H9 (cell line): ENCODE measurements around the gene RIPOR1. TPM values are rescaled to one million over a fixed set of nuclear protein-coding genes. Genes with fewer than 3 reads are reported as not detected.

Source experiments
- DNase-seq: peaks from one replicate; pipeline ENCODE4 v3.0.0-alpha.2; 2017
- H2AFZ ChIP-seq: one replicate; pipeline ENCODE4 v1.6.1; 2013; ENCODE audit warnings: mild to moderate bottlenecking, low read length, control low read depth, moderate library complexity
- H2AK5ac ChIP-seq: 2 replicates; pipeline ENCODE4 v1.6.1; 2013; ENCODE audit warnings: low read length, control low read depth, mixed read lengths; ENCODE audit not compliant: insufficient read length
- H2BK120ac ChIP-seq: one replicate; pipeline ENCODE4 v1.6.1; 2013; ENCODE audit warnings: low read depth, mild to moderate bottlenecking, low read length, control low read depth, inconsistent platforms; ENCODE audit not compliant: poor library complexity, severe bottlenecking
- H2BK12ac ChIP-seq: 2 replicates; pipeline ENCODE4 v1.6.1; 2013; ENCODE audit warnings: low read length, control low read depth, mixed read lengths, low read depth; ENCODE audit not compliant: insufficient read length
- H2BK15ac ChIP-seq: 2 replicates; pipeline ENCODE4 v1.6.1; 2013; ENCODE audit warnings: low read depth, low read length, control low read depth
- H2BK20ac ChIP-seq: one replicate; pipeline ENCODE4 v1.6.1; 2013; ENCODE audit warnings: low read depth, mild to moderate bottlenecking, low read length, control low read depth, inconsistent platforms; ENCODE audit not compliant: poor library complexity, severe bottlenecking
- H2BK5ac ChIP-seq: 2 replicates; pipeline ENCODE4 v1.6.1; 2013; ENCODE audit warnings: low read length, control low read depth, mixed read lengths; ENCODE audit not compliant: insufficient read length
- H3K14ac ChIP-seq: 2 replicates; pipeline ENCODE4 v1.6.1; 2013; ENCODE audit warnings: low read length, control low read depth; ENCODE audit not compliant: insufficient read depth
- H3K18ac ChIP-seq: 2 replicates; pipeline ENCODE4 v1.6.1; 2013; ENCODE audit warnings: low read depth, mild to moderate bottlenecking, mixed read lengths, low read length, control low read depth; ENCODE audit not compliant: insufficient read length
- H3K23ac ChIP-seq: 2 replicates; pipeline ENCODE4 v1.6.1; 2013; ENCODE audit warnings: low read length, control low read depth, mixed read lengths, low read depth; ENCODE audit not compliant: insufficient read length
- H3K23me2 ChIP-seq: 2 replicates; pipeline ENCODE4 v1.6.1; 2013; ENCODE audit warnings: low read depth, mild to moderate bottlenecking, mixed read lengths, low read length, control low read depth; ENCODE audit not compliant: insufficient read length, poor library complexity, severe bottlenecking
- H3K27ac ChIP-seq: 2 replicates; pipeline ENCODE4 v1.5.1; 2013; ENCODE audit warnings: low read length, control low read depth, mixed read lengths, low read depth; ENCODE audit not compliant: insufficient read length
- H3K27me3 ChIP-seq: 2 replicates; pipeline ENCODE4 v1.6.1; 2013; ENCODE audit warnings: low read length, control low read depth, inconsistent platforms; ENCODE audit not compliant: insufficient read depth
- H3K4ac ChIP-seq: 2 replicates; pipeline ENCODE4 v1.6.1; 2013; ENCODE audit warnings: low read depth, mild to moderate bottlenecking, control low read depth, inconsistent platforms, low read length, moderate library complexity
- H3K4me1 ChIP-seq: 2 replicates; pipeline ENCODE4 v1.6.1; 2013; ENCODE audit warnings: low read length, control low read depth, inconsistent platforms; ENCODE audit not compliant: insufficient read depth
- H3K4me2 ChIP-seq: 2 replicates; pipeline ENCODE4 v1.6.1; 2013; ENCODE audit warnings: low read length, control low read depth, mixed read lengths; ENCODE audit not compliant: insufficient read length, insufficient read depth
- H3K56ac ChIP-seq: 2 replicates; pipeline ENCODE4 v1.6.1; 2013; ENCODE audit warnings: low read depth, mild to moderate bottlenecking, mixed read lengths, low read length, control low read depth; ENCODE audit not compliant: insufficient read length
- H3K79me1 ChIP-seq: 2 replicates; pipeline ENCODE4 v1.6.1; 2013; ENCODE audit warnings: low read depth, mild to moderate bottlenecking, moderate library complexity, low read length, control low read depth, inconsistent platforms; ENCODE audit not compliant: insufficient read depth, poor library complexity, severe bottlenecking
- H3K79me2 ChIP-seq: 2 replicates; pipeline ENCODE4 v1.6.1; 2013; ENCODE audit warnings: low read length, control low read depth, inconsistent platforms; ENCODE audit not compliant: insufficient read depth
- H3K9ac ChIP-seq: 2 replicates; pipeline ENCODE4 v1.6.1; 2013; ENCODE audit warnings: low read length, control low read depth, mixed read lengths; ENCODE audit not compliant: insufficient read length; ENCODE audit errors: extremely low read depth
- H3K9me3 ChIP-seq: one replicate; pipeline ENCODE4 v1.6.1; 2013; ENCODE audit warnings: low read depth, low read length, inconsistent platforms; ENCODE audit not compliant: control insufficient read depth
- H3T11ph ChIP-seq: one replicate; pipeline ENCODE4 v1.6.1; 2013; ENCODE audit warnings: mild to moderate bottlenecking, low read length, control low read depth, inconsistent platforms
- H4K20me1 ChIP-seq: one replicate; pipeline ENCODE4 v1.6.1; 2013; ENCODE audit not compliant: control insufficient read depth, insufficient read length, insufficient read depth
- H4K5ac ChIP-seq: 2 replicates; pipeline ENCODE4 v1.6.1; 2013; ENCODE audit warnings: low read depth, mild to moderate bottlenecking, mixed read lengths, low read length, control low read depth; ENCODE audit not compliant: insufficient read length
- H4K8ac ChIP-seq: replicated peaks from 2 replicates; pipeline ENCODE4 v1.6.1; 2013; ENCODE audit warnings: low read length, control low read depth, mixed read lengths, low read depth; ENCODE audit not compliant: insufficient read length
- H4K91ac ChIP-seq: 2 replicates; pipeline ENCODE4 v1.6.1; 2013; ENCODE audit warnings: low read depth, mild to moderate bottlenecking, moderate library complexity, mixed read lengths, low read length, control low read depth; ENCODE audit not compliant: insufficient read length
- H3K27ac Mint-ChIP-seq, 3 experiments: 2 replicates in 2 of 3; 3 replicates in 1 of 3; pipeline ENCODE4 v1.8.0; 2020 to 2021; ENCODE audit warnings: mixed read lengths in 3 of 3, mild to moderate bottlenecking in 1 of 3, moderate library complexity in 1 of 3
- H3K27me3 Mint-ChIP-seq: 2 replicates; pipeline ENCODE4 v1.8.0; 2021; ENCODE audit warnings: low read depth, mild to moderate bottlenecking, moderate library complexity, mixed read lengths
- H3K36me3 Mint-ChIP-seq, 3 experiments: 2 replicates in 2 of 3; 3 replicates in 1 of 3; pipeline ENCODE4 v1.8.0; 2020 to 2021; ENCODE audit warnings: low read depth in 3 of 3, mixed read lengths in 3 of 3; ENCODE audit not compliant: insufficient read depth in 1 of 3
- H3K4me1 Mint-ChIP-seq, 2 experiments: 2 replicates each; pipeline ENCODE4 v1.8.0; 2020; ENCODE audit warnings: mixed read lengths in 2 of 2
- H3K4me3 Mint-ChIP-seq, 2 experiments: 2 replicates in 1 of 2; 3 replicates in 1 of 2; pipeline ENCODE4 v1.8.0; 2020 to 2021; ENCODE audit warnings: mild to moderate bottlenecking in 2 of 2, mixed read lengths in 2 of 2, moderate library complexity in 1 of 2
- H3K9me3 Mint-ChIP-seq, 2 experiments: 2 replicates in 1 of 2; 3 replicates in 1 of 2; pipeline ENCODE4 v1.8.0; 2020; ENCODE audit warnings: mild to moderate bottlenecking in 2 of 2, mixed read lengths in 2 of 2, moderate library complexity in 1 of 2
- WGBS: extraction: QIAGEN DNeasy Blood & Tissue Kit; methylation state at CpG from one replicate; pipeline ENCODE4 v1.1.7; 2013; ENCODE audit warnings: missing lambda C conversion rate, low lambda C conversion rate, mixed read lengths; ENCODE audit not compliant: insufficient read length; ENCODE audit errors: extremely low coverage; 5-methylcytosine and 5-hydroxymethylcytosine counted together
- total RNA-seq: library from RNA; stranded (reverse); gene quantifications from 2 replicates; pipeline ENCODE4 v1.2.1, GENCODE V29; 2021
- TF ChIP-seq, protein P1 (sequence below): fragments of 200-600 bp; sonication (generic); conservative IDR thresholded peaks from 3 replicates; pipeline ENCODE4 v1.8.0; 2021; ENCODE audit warnings: antibody characterized with exemption, mild to moderate bottlenecking

The RIPOR1 gene
- total RNA-seq, 1 experiment from 2014 or later: 14.3 TPM

- no peaks in the 10 kb centered on the region; a peak in 2 of 5 replicates for H3K9me3 Mint-ChIP-seq
Measured at GRCh38 chr16:67540756-67541155, 12.1 kb downstream of the RIPOR1 start.

More at GRCh38 chr16:67540756-67541155, 12.1 kb downstream of the RIPOR1 start:
- Histone ChIP-seq H4K20me1 (peaks cover 6% of the 10 kb centered on the region), H3K79me1 (no peaks in the 10 kb centered on the region), H2BK15ac (no peak overlapping the region), H2AK5ac (no peak overlapping the region), H3K23ac (no peak overlapping the region), H3K79me2 (no peaks in the 10 kb centered on the region), H4K91ac (no peak overlapping the region), H3K4me2 (no peak overlapping the region), H2BK20ac (no peak overlapping the region), H3K4ac (no peak overlapping the region), H2BK12ac (no peak overlapping the region), H3K14ac (no peak overlapping the region), H3K9me3 (no peaks in the 10 kb centered on the region), H3T11ph (no peak overlapping the region), H4K8ac (no peak overlapping the region), H3K4me1 (peaks cover 2% of the 10 kb centered on the region; the same call in 1 of the 2 replicates), H4K5ac (no peak overlapping the region), H3K18ac (no peak overlapping the region), H3K23me2 (peaks cover 10% of the 10 kb centered on the region), H3K9ac (no peak overlapping the region), H2BK5ac (no peak overlapping the region), H2BK120ac (no peak overlapping the region), H3K27me3 (peaks cover 29% of the 10 kb centered on the region; the same call in 1 of the 2 replicates), H3K56ac (no peak overlapping the region), H3K27ac (no peak overlapping the region), H2AFZ (no peak overlapping the region)
- Mint-ChIP-seq H3K36me3 (peaks cover 2 to 23% (median 5%) of the 10 kb centered on the region in 3 experiments; a peak in 4 of 7 replicates), H3K4me3 (no peak overlapping the region), H3K27ac (no peak overlapping the region), H3K4me1 (peaks cover 15 to 24% of the 10 kb centered on the region in 2 experiments), H3K27me3 (peaks cover 62% of the 10 kb centered on the region)
- WGBS: no CpG with 5 or more reads among the region's 1 CpG
- no peak for DNase-seq
- TF ChIP-seq, protein P1, sequence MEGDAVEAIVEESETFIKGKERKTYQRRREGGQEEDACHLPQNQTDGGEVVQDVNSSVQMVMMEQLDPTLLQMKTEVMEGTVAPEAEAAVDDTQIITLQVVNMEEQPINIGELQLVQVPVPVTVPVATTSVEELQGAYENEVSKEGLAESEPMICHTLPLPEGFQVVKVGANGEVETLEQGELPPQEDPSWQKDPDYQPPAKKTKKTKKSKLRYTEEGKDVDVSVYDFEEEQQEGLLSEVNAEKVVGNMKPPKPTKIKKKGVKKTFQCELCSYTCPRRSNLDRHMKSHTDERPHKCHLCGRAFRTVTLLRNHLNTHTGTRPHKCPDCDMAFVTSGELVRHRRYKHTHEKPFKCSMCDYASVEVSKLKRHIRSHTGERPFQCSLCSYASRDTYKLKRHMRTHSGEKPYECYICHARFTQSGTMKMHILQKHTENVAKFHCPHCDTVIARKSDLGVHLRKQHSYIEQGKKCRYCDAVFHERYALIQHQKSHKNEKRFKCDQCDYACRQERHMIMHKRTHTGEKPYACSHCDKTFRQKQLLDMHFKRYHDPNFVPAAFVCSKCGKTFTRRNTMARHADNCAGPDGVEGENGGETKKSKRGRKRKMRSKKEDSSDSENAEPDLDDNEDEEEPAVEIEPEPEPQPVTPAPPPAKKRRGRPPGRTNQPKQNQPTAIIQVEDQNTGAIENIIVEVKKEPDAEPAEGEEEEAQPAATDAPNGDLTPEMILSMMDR: no peak
